Measurements from ENCODE around the gene PHF21A. TPM values are rescaled to one million over a fixed set of nuclear protein-coding genes. Genes with fewer than 3 reads are reported as not detected.

PHF21A gene
- total and polyA plus RNA-seq, 2 donors (not counting 3 experiments of a cell fraction or from before 2014, with no cell fraction given), result 14.1 to 30.5 TPM

DNA sequence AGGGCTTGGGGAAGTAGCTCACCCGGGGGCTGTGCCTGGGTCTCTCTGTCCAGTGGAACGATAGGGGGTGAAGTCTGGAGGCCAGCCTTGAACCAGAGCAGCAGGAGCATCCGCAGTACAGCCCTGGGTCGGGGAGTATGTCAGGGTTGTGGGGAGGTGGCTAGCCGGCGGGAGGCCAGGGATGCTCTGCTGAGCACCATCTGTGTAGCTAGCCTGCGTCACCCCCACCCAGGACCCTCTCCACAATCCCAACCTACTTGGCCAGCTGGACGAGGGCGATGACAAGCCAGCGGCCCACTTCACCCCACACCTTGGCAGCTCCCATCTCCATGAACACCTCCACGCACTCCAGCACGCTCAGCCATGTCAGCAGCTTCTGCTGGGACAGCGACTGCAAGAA lies 205.8 kb downstream of the PHF21A start:
- Histone ChIP-seq H3K9ac (replicated peaks; ENCODE audit: extremely low read depth, insufficient read depth, low read length) (no peak overlapping the region), H3K27me3 (ENCODE audit: control insufficient read depth in 2 of 2, insufficient read depth in 2 of 2, low read length in 2 of 2) (no peaks in the 10 kb centered on the region), H4K20me1 (replicated peaks; ENCODE audit: control insufficient read depth, extremely low read depth, insufficient read depth, low read length) (no peaks in the 10 kb centered on the region), H3K36me3 (ENCODE audit: control insufficient read depth in 2 of 2, extremely low read depth in 1 of 2, insufficient read depth in 2 of 2, low read length in 2 of 2) (peaks cover 0 to 35% of the 10 kb centered on the region in 2 experiments), H3K9me1 (replicated peaks; ENCODE audit: control insufficient read depth, extremely low read depth, insufficient read depth, low read length) (no peaks in the 10 kb centered on the region), H3K4me3 (replicated peaks in 1 of 3; ENCODE audit: insufficient read depth in 1 of 3, low read depth in 1 of 3, low read length in 3 of 3) (no peak overlapping the region), H2AFZ (ENCODE audit: low read depth, low read length) (no peak overlapping the region), H3K9me3 (replicated peaks; ENCODE audit: control insufficient read depth, insufficient read depth, low read length) (no peaks in the 10 kb centered on the region), H3K4me2 (ENCODE audit: insufficient read depth, low read length) (no peak overlapping the region), H3K4me1 (ENCODE audit: control insufficient read depth, extremely low read depth, insufficient read depth, low read length) (peaks cover 10% of the 10 kb centered on the region), H3K27ac (ENCODE audit: insufficient read depth, low read depth, low read length) (no peak overlapping the region), H3K79me2 (ENCODE audit: control insufficient read depth, insufficient read depth, low read length) (peaks cover 10% of the 10 kb centered on the region)
- ChIA-PET CTCF (no interaction called here), POLR2A (no interaction called here)
- TF ChIP-seq POLR2AphosphoS5 (IDR thresholded peaks at IDR 0.05; ENCODE audit: insufficient read depth, low read depth, low read length) (no peak), GATA2 (IDR thresholded peaks at IDR 0.05; ENCODE audit: insufficient read depth, insufficient read length, low read depth, low read length) (no peak), FOS (IDR thresholded peaks at IDR 0.05; ENCODE audit: borderline replicate concordance, insufficient read depth, low read length) (no peak)
- BruUV-seq (replicated peaks), result no TSS peak
- FAIRE-seq, result no peak
- dilution Hi-C loops (cut with MboI; ENCODE audit: extremely low pct_ligation_motif_present, low sequenced_read_pairs) (no loop called here), intact Hi-C loops (cut with micrococcal nuclease) (no loop called here)
- DNase-seq (ENCODE audit: low read depth, low spot score), result no peak

DNA sequence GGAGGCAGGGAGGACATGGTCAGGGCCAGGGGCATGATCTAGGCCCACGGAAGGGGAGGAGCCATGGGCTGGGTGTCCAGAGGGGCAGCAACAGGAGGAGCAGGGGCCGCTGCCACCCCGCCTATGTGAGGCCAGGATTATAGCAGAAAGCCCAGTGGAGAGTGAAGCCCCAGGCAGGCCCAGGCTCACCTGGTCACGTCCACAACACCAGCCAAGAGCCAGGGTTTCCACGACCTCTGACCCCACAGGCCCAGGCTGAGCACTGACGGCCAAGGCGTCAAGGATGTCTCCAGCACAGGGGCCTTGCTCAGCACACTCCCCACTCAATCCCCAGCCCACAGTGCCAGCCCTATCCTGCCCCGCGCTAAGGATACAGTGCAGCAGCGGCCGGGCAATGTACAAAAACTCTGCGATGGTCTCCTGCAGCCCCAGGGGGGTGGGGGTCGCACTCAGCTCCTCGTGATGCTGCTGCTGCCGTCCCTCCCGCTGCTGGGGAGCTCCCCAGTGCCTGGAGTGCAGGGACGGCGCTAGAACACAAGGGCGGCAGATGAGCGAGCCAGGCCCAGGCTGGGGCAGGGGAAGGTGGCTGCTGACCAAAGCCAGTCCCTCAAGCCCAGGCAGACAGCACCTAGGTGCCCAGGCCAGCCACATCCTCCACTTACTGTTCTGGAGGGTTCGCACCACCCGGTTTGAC lies 207.2 kb downstream of the PHF21A start:
- Histone ChIP-seq H3K9ac (replicated peaks; ENCODE audit: extremely low read depth, insufficient read depth, low read length) (no peak overlapping the region), H3K27me3 (ENCODE audit: control insufficient read depth in 2 of 2, insufficient read depth in 2 of 2, low read length in 2 of 2) (no peaks in the 10 kb centered on the region), H4K20me1 (replicated peaks; ENCODE audit: control insufficient read depth, extremely low read depth, insufficient read depth, low read length) (no peaks in the 10 kb centered on the region), H3K9me3 (replicated peaks; ENCODE audit: control insufficient read depth, insufficient read depth, low read length) (no peaks in the 10 kb centered on the region), H3K4me1 (ENCODE audit: control insufficient read depth, extremely low read depth, insufficient read depth, low read length) (peaks cover 10% of the 10 kb centered on the region), H3K4me2 (ENCODE audit: insufficient read depth, low read length) (no peak overlapping the region), H3K79me2 (ENCODE audit: control insufficient read depth, insufficient read depth, low read length) (peaks cover 10% of the 10 kb centered on the region), H3K4me3 (replicated peaks in 1 of 3; ENCODE audit: insufficient read depth in 1 of 3, low read depth in 1 of 3, low read length in 3 of 3) (no peak overlapping the region), H3K27ac (ENCODE audit: insufficient read depth, low read depth, low read length) (no peak overlapping the region), H3K9me1 (replicated peaks; ENCODE audit: control insufficient read depth, extremely low read depth, insufficient read depth, low read length) (no peaks in the 10 kb centered on the region), H2AFZ (ENCODE audit: low read depth, low read length) (no peak overlapping the region), H3K36me3 (ENCODE audit: control insufficient read depth in 2 of 2, extremely low read depth in 1 of 2, insufficient read depth in 2 of 2, low read length in 2 of 2) (peaks cover 0 to 48% of the 10 kb centered on the region in 2 experiments)
- intact Hi-C loops (cut with micrococcal nuclease), result no loop called here
- POLR2A ChIA-PET, result no interaction called here
- DNase-seq (ENCODE audit: low read depth, low spot score) (no peak), FAIRE-seq (no peak)
- TF ChIP-seq, protein P1, sequence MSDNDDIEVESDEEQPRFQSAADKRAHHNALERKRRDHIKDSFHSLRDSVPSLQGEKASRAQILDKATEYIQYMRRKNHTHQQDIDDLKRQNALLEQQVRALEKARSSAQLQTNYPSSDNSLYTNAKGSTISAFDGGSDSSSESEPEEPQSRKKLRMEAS (IDR thresholded peaks at IDR 0.05; ENCODE audit: insufficient read depth, insufficient read length), result no peak
- TF ChIP-seq EZH2 (IDR thresholded peaks at IDR 0.05; ENCODE audit: borderline replicate concordance, low read depth, low read length, severe bottlenecking) (no peak), JUN (IDR thresholded peaks at IDR 0.05; ENCODE audit: borderline replicate concordance, insufficient read depth, insufficient read length, low read depth) (no peak), POLR2AphosphoS5 (IDR thresholded peaks at IDR 0.05; ENCODE audit: insufficient read depth, low read depth, low read length) (no peak), CTCF (IDR thresholded peaks at IDR 0.05; ENCODE audit: extremely low read depth in 1 of 2, insufficient read depth in 1 of 2, low read depth in 1 of 2, low read length in 2 of 2) (no peak), POLR2A (IDR thresholded peaks at IDR 0.05; ENCODE audit: low read depth, low read length) (no peak), GATA2 (IDR thresholded peaks at IDR 0.05; ENCODE audit: insufficient read depth, insufficient read length, low read depth, low read length) (no peak), FOS (IDR thresholded peaks at IDR 0.05; ENCODE audit: borderline replicate concordance, insufficient read depth, low read length) (no peak), MYC (IDR thresholded peaks at IDR 0.05; ENCODE audit: low read depth, low read length) (no peak)
- CTCF ChIA-PET, result no interaction called here
- dilution Hi-C loops (cut with MboI; ENCODE audit: extremely low pct_ligation_motif_present, low sequenced_read_pairs), result no loop called here
- no TSS peak for BruUV-seq (replicated peaks)

All from endothelial cell of umbilical vein (primary cell).